Astrocyte (in vitro differentiated cells and primary cell): ENCODE data around the gene CHCHD6.

ENCODE experiments used
- CTCF ChIP-seq: IDR thresholded peaks from 2 replicates; pipeline ENCODE4 v1.5.1; 2011; ENCODE audit warnings: low read depth, mild to moderate bottlenecking, inconsistent platforms, low read length, moderate library complexity; ENCODE audit not compliant: insufficient read depth
- EZH2 ChIP-seq: IDR thresholded peaks from 2 replicates; pipeline ENCODE4 v1.6.1; 2012; ENCODE audit warnings: mild to moderate bottlenecking, low read length, inconsistent platforms; ENCODE audit not compliant: insufficient read depth

GRCh38 chr3:126997455-126998038, 293.5 kb downstream of the CHCHD6 start:
- TF ChIP-seq CTCF (no peak), EZH2 (no peak)
